Activated CD4-positive, alpha-beta T cell treated with anti-CD3 and anti-CD28 coated beads, Interleukin-2, amount 10 ng/mL, durations not matched to agents 7 days and 5 days (primary cell): ENCODE measurements around the gene RBM4B. TPM values are rescaled to one million over a fixed set of nuclear protein-coding genes. Genes with fewer than 3 reads are reported as not detected.

Experiments used
- CTCF ChIA-PET: fragments of 350-600 bp; sonication (Branson Sonifier 250); formaldehyde crosslinking; loops from one replicate; lab custom pipeline; 2021; ENCODE audit warnings: antibody characterized with exemption; lab: Charles Lee
- POLR2A ChIA-PET: fragments of 350-600 bp; sonication (Branson Sonifier 250); formaldehyde crosslinking; loops from one replicate; lab custom pipeline; 2021; ENCODE audit warnings: antibody characterized with exemption; lab: Charles Lee
- DNase-seq: peaks from one replicate; pipeline ENCODE4 v3.0.0-alpha.2; 2020
- H3K27ac Mint-ChIP-seq: one replicate; pipeline ENCODE4 v1.8.0; 2021; ENCODE audit warnings: mild to moderate bottlenecking, moderate library complexity, mixed read lengths
- H3K27me3 Mint-ChIP-seq: one replicate; pipeline ENCODE4 v1.8.0; 2021; ENCODE audit warnings: mixed read lengths
- H3K36me3 Mint-ChIP-seq: one replicate; pipeline ENCODE4 v1.8.0; 2021; ENCODE audit warnings: low read depth, mixed read lengths
- H3K4me1 Mint-ChIP-seq: one replicate; pipeline ENCODE4 v1.8.0; 2021; ENCODE audit warnings: mixed read lengths
- H3K4me3 Mint-ChIP-seq: one replicate; pipeline ENCODE4 v1.8.0; 2021; ENCODE audit warnings: mild to moderate bottlenecking, moderate library complexity, mixed read lengths
- H3K9me3 Mint-ChIP-seq: one replicate; pipeline ENCODE4 v1.8.0; 2021; ENCODE audit warnings: mixed read lengths
- total RNA-seq, 2 experiments: library from RNA; stranded (reverse); gene quantifications; one replicate each; pipeline ENCODE4 v1.2.3, GENCODE V29; 2021

RBM4B gene
- total RNA-seq, 2 experiments from 2014 or later: 18.1 to 20.4 TPM

DNA sequence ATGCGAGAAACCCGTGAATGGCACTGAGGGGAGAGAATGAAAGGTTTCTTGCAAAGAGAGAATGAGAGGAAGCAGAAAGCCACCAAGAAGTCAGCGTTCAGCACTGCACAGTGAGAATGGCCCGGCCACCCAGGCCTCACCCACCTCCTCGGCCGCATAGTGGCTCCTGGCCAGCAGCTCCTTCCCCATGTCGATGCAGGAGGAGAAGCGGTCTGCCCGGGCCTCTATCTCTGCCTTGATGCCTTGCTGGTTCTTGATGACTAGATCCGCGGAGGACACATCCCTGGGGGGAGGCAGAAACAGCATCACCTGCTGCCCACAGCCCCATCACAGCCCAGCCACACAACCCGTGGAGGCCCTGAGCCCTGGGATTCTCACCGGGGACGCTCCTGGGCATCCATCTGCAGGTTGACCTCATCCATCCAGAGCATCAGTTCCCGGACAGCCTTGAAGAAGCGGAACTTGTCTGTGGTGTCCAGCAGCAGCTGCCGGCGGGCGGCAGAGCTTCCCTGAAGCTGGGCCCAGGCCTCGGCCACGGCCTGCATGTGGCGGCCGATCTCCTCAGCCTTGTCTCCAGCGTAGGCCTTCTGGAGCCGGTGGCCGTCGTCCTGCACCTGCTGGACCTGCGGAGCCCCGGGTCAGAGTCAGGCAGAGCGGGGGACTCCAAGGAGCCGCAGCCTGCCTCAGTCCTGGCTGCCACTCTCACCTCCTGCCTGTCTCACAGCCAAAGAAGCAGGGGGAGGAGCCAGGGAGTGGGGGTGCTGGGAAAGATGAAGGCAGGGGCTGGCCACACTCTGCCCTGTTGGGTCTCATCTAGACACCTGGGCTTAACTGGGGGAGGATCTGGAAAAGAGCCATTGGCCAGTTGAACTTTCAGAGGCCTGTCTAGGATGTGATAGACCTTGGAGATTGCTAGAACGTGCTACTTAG is 12.2 kb upstream of the RBM4B start:
- ChIA-PET POLR2A (no interaction called here), CTCF (interaction anchor here (1.5 to 1.6 kb wide), 2 partner anchors 11 to 12 kb away, joined by 6 read pairs; partner anchors contain the start of gene RBM4B)
- H3K4me3 Mint-ChIP-seq: no peak overlapping the region

DNA sequence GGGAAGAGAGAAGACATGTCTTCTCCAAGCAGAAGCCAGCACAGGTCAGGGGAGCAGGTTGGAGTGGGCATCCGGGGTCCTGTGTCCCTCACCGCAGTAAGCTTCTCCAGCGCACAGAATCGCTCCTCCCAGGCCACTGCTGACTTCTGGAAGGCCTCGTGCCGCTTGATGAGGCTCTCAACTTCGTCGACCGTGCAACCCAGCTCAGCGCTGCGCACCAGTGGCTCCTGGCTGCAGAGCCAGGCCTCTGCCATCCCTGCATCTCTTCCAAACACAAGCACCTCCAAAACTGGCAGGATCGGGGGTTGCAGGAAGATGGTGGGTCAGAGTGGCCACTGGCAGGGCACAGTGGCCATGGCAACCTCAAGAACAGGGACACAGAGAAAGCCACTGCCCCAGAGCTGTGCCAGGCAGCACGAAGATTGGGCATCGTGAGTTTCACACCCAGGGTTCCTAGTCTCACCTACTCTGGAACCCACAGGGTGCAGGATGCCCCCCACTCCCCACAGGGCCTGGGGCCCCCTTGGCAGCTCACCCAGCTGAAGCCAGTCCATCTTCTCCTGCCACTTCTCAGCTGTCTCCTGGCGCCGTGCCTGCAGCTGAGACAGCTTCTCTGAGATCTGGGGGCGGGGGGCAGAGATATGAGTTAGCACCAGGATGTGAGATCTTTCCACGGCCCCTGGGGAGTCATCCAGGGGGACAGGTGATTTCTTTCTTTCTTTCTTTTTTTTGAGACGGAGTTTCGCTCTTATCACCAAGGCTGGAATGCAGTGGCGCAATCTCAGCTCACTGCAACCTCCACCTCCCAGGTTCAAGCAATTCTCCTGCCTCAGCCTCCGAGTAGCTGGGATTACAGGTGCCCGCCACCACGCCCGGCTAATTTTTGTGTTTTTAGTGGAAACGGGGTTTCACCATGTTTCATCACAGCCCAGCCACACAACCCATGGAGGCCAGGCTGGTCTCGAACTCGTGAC is 11.2 kb upstream of the RBM4B start:
- CTCF ChIA-PET: interaction anchor here (1.3 to 1.6 kb wide), 3 partner anchors 9 to 156 kb away, joined by 3 to 6 read pairs (median 4); partner anchors contain the start of gene RBM4B
- Mint-ChIP-seq H3K36me3 (no peaks in the 10 kb centered on the region), H3K9me3 (no peaks in the 10 kb centered on the region), H3K27me3 (no peaks in the 10 kb centered on the region), H3K27ac (no peak overlapping the region), H3K4me1 (no peaks in the 10 kb centered on the region), H3K4me3 (no peak overlapping the region)
- DNase-seq: no peak
- POLR2A ChIA-PET: no interaction called here

More for the DNA sequence above, 12.2 kb upstream of the RBM4B start:
- Mint-ChIP-seq H3K4me1 (no peaks in the 10 kb centered on the region), H3K36me3 (no peaks in the 10 kb centered on the region), H3K27ac (no peak overlapping the region), H3K9me3 (no peaks in the 10 kb centered on the region), H3K27me3 (no peaks in the 10 kb centered on the region)
- no peak for DNase-seq

GRCh38 chr11:66687831-66688281 is 10.2 kb upstream of the RBM4B start:
- no peaks in the 10 kb centered on the region for H3K36me3 Mint-ChIP-seq
- DNase-seq: no peak
- H3K27ac Mint-ChIP-seq: no peak overlapping the region
- H3K9me3 Mint-ChIP-seq: no peaks in the 10 kb centered on the region
- CTCF ChIA-PET: interaction anchor here (1.3 kb wide), 1 partner anchor 157 kb away, joined by 3 read pairs; no protein-coding TSS in a partner anchor
- POLR2A ChIA-PET: no interaction called here
- H3K4me1 Mint-ChIP-seq: no peaks in the 10 kb centered on the region
- H3K4me3 Mint-ChIP-seq: no peak overlapping the region
- no peaks in the 10 kb centered on the region for H3K27me3 Mint-ChIP-seq

DNA sequence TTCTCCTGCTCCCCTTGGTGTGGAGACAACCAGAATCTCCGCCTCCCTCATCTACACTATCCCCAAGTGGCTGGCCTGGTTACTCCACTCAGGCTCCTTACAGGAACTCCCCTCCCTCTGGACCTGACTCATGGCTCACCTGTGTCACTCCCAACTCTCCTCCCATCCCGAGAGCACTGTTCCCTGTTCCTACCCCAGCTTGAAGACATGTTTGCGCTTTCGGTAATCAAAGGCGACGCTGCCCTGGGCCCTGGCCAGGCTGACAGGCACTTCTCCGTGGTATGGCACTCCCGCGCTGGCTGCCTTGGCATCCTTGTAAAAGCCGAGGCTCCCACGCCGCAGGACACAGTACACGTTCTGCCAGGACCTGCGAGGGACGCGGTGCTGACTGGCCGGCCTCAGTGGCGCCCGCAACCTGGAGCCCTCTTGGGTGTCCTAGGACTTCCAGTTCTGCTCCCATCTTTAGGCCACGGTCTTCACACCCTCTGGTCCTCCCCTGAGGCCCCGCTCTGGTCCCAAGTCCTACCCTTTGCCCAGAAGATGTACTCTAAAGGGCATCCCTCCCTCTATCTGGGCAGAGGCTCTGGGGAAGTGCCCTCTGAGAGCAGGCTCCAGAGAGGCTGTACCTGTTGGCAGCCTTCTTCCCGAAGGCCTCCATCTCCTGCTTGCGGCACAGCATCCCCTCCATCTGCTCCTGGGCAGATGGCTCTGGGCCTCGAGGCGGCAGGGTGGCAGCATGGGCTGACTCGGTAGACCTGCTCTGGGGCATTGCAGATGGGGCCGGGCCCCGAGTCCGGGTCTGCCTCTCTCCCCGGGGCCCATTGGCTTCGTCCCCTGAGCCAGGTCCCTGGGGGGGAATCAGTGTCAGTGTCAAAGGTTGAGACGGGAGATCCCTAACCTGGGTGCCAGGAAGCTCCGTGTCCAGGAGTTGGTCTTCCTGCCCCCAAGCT is 9.4 kb upstream of the RBM4B start:
- no peak for DNase-seq
- H3K9me3 Mint-ChIP-seq: no peaks in the 10 kb centered on the region
- no peak overlapping the region for H3K4me3 Mint-ChIP-seq
- H3K27me3 Mint-ChIP-seq: no peaks in the 10 kb centered on the region
- H3K36me3 Mint-ChIP-seq: no peaks in the 10 kb centered on the region
- no peak overlapping the region for H3K27ac Mint-ChIP-seq
- no peaks in the 10 kb centered on the region for H3K4me1 Mint-ChIP-seq
- POLR2A ChIA-PET: no interaction called here
- CTCF ChIA-PET: interaction anchor here (0.6 to 1.5 kb wide), 4 partner anchors 9 to 248 kb away, joined by 3 to 5 read pairs (median 3); partner anchors contain the start of genes MRPL11 and RBM4B

GRCh38 chr11:66686100-66686785 is 8.6 kb upstream of the RBM4B start:
- ChIA-PET POLR2A (interaction anchor here (0.5 to 0.6 kb wide), 2 partner anchors 47 to 118 kb away, joined by 3 read pairs; no protein-coding TSS in a partner anchor), CTCF (interaction anchor here (0.6 to 1.5 kb wide), 4 partner anchors 8 to 247 kb away, joined by 3 to 5 read pairs (median 3); partner anchors contain the start of genes MRPL11 and RBM4B)
- Mint-ChIP-seq H3K36me3 (no peaks in the 10 kb centered on the region), H3K27me3 (no peaks in the 10 kb centered on the region), H3K9me3 (no peaks in the 10 kb centered on the region), H3K4me1 (no peaks in the 10 kb centered on the region), H3K4me3 (no peak overlapping the region), H3K27ac (no peak overlapping the region)
- DNase-seq: no peak

- Mint-ChIP-seq H3K4me1 (no peaks in the 10 kb centered on the region), H3K27ac (no peak overlapping the region), H3K36me3 (no peaks in the 10 kb centered on the region), H3K4me3 (no peak overlapping the region), H3K27me3 (no peaks in the 10 kb centered on the region), H3K9me3 (no peaks in the 10 kb centered on the region)
- ChIA-PET CTCF (interaction anchor here (0.6 to 1.5 kb wide), 5 partner anchors 68 to 297 kb away, joined by 3 read pairs; partner anchors contain the start of gene MRPL11), POLR2A (interaction anchor here (0.6 kb wide), 1 partner anchor 118 kb away, joined by 3 read pairs; no protein-coding TSS in a partner anchor)
- DNase-seq: no peak
Observed at GRCh38 chr11:66685276-66686099, 7.8 kb upstream of the RBM4B start.

GRCh38 chr11:66684635-66685034 is 6.9 kb upstream of the RBM4B start:
- ChIA-PET CTCF (interaction anchor here (0.6 to 1.2 kb wide), 3 partner anchors 115 to 1673 kb away, joined by 3 read pairs; no protein-coding TSS in a partner anchor), POLR2A (no interaction called here)
- DNase-seq: no peak
- no peaks in the 10 kb centered on the region for H3K9me3 Mint-ChIP-seq
- H3K27ac Mint-ChIP-seq: no peak overlapping the region
- no peaks in the 10 kb centered on the region for H3K36me3 Mint-ChIP-seq
- H3K4me1 Mint-ChIP-seq: no peaks in the 10 kb centered on the region
- no peaks in the 10 kb centered on the region for H3K27me3 Mint-ChIP-seq
- no peak overlapping the region for H3K4me3 Mint-ChIP-seq

DNA sequence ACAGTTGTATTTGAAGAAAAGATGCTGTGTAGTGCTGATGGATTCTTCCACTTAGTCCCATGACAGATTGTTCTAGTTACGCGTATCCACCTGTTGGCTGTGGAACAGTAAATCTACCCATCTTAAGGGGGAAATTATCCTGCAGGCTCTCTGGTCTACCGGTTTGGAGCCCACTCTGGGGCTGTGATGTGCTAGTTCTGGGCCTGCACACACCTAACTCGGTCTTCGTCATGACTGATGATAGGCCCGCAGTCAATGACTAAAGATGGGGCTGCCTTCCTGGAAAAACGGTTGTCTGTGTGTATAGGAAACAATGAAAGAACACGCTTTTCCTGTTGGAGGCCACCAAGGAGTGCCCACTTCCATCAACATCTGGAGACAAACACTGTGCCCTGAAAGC is 6.2 kb upstream of the RBM4B start:
- no peak overlapping the region for H3K27ac Mint-ChIP-seq
- H3K4me3 Mint-ChIP-seq: no peak overlapping the region
- ChIA-PET CTCF (no interaction called here), POLR2A (no interaction called here)
- DNase-seq: no peak
- H3K9me3 Mint-ChIP-seq: no peaks in the 10 kb centered on the region
- H3K36me3 Mint-ChIP-seq: no peaks in the 10 kb centered on the region
- no peaks in the 10 kb centered on the region for H3K4me1 Mint-ChIP-seq
- H3K27me3 Mint-ChIP-seq: no peaks in the 10 kb centered on the region

- peaks cover 22% of the 10 kb centered on the region for H3K4me1 Mint-ChIP-seq
- ChIA-PET CTCF (interaction anchor here (1.2 to 2.5 kb wide), 2 partner anchors 8 to 9 kb away, joined by 4 to 5 read pairs; no protein-coding TSS in a partner anchor), POLR2A (no interaction called here)
- no peak overlapping the region for H3K4me3 Mint-ChIP-seq
- no peak overlapping the region for H3K27ac Mint-ChIP-seq
- DNase-seq: no peak
- H3K36me3 Mint-ChIP-seq: peaks cover 10% of the 10 kb centered on the region
- H3K27me3 Mint-ChIP-seq: no peaks in the 10 kb centered on the region
- H3K9me3 Mint-ChIP-seq: no peaks in the 10 kb centered on the region
Observed at GRCh38 chr11:66680966-66681645, 3.4 kb upstream of the RBM4B start.
